ENCODE results near the gene MEIS3.

MEIS3 gene

DNA sequence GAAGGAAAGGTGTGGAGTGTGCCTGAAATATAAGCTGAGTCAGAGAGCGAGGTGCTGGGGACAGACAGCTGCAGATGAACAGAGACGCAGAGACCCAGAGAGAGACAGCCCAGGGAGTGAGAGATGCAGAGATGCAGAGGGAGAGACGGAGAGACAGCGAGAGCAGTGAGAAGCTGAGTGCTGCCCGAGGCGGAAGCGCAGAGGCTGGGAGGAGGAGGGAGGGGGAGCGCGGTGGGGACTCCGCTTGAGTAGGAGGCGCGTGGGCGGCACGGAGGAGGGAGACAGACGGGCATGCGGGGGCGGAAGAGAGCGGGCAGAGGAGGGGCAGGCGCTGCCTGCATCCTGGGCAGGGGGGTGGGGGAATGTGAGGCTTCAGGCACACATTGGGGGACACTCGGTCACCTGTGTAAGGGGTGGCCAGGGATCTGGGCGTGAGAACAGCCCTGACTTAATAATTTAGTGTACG is 26.6 kb upstream of the MEIS3 start (continued):
- TF ChIP-seq, protein P1, sequence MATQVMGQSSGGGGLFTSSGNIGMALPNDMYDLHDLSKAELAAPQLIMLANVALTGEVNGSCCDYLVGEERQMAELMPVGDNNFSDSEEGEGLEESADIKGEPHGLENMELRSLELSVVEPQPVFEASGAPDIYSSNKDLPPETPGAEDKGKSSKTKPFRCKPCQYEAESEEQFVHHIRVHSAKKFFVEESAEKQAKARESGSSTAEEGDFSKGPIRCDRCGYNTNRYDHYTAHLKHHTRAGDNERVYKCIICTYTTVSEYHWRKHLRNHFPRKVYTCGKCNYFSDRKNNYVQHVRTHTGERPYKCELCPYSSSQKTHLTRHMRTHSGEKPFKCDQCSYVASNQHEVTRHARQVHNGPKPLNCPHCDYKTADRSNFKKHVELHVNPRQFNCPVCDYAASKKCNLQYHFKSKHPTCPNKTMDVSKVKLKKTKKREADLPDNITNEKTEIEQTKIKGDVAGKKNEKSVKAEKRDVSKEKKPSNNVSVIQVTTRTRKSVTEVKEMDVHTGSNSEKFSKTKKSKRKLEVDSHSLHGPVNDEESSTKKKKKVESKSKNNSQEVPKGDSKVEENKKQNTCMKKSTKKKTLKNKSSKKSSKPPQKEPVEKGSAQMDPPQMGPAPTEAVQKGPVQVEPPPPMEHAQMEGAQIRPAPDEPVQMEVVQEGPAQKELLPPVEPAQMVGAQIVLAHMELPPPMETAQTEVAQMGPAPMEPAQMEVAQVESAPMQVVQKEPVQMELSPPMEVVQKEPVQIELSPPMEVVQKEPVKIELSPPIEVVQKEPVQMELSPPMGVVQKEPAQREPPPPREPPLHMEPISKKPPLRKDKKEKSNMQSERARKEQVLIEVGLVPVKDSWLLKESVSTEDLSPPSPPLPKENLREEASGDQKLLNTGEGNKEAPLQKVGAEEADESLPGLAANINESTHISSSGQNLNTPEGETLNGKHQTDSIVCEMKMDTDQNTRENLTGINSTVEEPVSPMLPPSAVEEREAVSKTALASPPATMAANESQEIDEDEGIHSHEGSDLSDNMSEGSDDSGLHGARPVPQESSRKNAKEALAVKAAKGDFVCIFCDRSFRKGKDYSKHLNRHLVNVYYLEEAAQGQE (tag by site-specific recombination; IDR thresholded peaks at IDR 0.05), result no peak
- no peak for TF ChIP-seq ZNF560 (tag by site-specific recombination; IDR thresholded peaks at IDR 0.05; ENCODE audit: borderline replicate concordance)
- TF ChIP-seq GLI2 (tag by site-specific recombination; IDR thresholded peaks at IDR 0.05; ENCODE audit: borderline replicate concordance, low read depth), result no peak
- TF ChIP-seq ZNF791 (tag by site-specific recombination; IDR thresholded peaks at IDR 0.05), result no peak
- TF ChIP-seq ZNF610 (tag by site-specific recombination; IDR thresholded peaks at IDR 0.05; ENCODE audit: borderline replicate concordance), result no peak
- TF ChIP-seq ZNF335 (tag by site-specific recombination; conservative IDR thresholded peaks at IDR 0.05), result peak; percentile 53; the same call in 1 of the 2 replicates
- TF ChIP-seq ZNF23 (tag by site-specific recombination; IDR thresholded peaks at IDR 0.05; ENCODE audit: borderline replicate concordance), result no peak
- TF ChIP-seq ZNF202 (tag by site-specific recombination; IDR thresholded peaks at IDR 0.05; ENCODE audit: borderline replicate concordance), result no peak
- TF ChIP-seq, protein P2, sequence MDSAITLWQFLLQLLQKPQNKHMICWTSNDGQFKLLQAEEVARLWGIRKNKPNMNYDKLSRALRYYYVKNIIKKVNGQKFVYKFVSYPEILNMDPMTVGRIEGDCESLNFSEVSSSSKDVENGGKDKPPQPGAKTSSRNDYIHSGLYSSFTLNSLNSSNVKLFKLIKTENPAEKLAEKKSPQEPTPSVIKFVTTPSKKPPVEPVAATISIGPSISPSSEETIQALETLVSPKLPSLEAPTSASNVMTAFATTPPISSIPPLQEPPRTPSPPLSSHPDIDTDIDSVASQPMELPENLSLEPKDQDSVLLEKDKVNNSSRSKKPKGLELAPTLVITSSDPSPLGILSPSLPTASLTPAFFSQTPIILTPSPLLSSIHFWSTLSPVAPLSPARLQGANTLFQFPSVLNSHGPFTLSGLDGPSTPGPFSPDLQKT (IDR thresholded peaks at IDR 0.05; ENCODE audit: borderline replicate concordance, low read depth, low read length), result no peak
- no peak for TF ChIP-seq OVOL3 (tag by site-specific recombination; IDR thresholded peaks at IDR 0.05)
- TF ChIP-seq ZBTB7A (tag by site-specific recombination; IDR thresholded peaks at IDR 0.05; ENCODE audit: low read depth), result no peak
- no peak for TF ChIP-seq ZNF623 (tag by site-specific recombination; IDR thresholded peaks at IDR 0.05)
- TF ChIP-seq, protein P3, sequence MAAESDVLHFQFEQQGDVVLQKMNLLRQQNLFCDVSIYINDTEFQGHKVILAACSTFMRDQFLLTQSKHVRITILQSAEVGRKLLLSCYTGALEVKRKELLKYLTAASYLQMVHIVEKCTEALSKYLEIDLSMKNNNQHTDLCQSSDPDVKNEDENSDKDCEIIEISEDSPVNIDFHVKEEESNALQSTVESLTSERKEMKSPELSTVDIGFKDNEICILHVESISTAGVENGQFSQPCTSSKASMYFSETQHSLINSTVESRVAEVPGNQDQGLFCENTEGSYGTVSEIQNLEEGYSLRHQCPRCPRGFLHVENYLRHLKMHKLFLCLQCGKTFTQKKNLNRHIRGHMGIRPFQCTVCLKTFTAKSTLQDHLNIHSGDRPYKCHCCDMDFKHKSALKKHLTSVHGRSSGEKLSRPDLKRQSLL (tag by site-specific recombination; IDR thresholded peaks at IDR 0.05), result no peak
- TF ChIP-seq, protein P4, sequence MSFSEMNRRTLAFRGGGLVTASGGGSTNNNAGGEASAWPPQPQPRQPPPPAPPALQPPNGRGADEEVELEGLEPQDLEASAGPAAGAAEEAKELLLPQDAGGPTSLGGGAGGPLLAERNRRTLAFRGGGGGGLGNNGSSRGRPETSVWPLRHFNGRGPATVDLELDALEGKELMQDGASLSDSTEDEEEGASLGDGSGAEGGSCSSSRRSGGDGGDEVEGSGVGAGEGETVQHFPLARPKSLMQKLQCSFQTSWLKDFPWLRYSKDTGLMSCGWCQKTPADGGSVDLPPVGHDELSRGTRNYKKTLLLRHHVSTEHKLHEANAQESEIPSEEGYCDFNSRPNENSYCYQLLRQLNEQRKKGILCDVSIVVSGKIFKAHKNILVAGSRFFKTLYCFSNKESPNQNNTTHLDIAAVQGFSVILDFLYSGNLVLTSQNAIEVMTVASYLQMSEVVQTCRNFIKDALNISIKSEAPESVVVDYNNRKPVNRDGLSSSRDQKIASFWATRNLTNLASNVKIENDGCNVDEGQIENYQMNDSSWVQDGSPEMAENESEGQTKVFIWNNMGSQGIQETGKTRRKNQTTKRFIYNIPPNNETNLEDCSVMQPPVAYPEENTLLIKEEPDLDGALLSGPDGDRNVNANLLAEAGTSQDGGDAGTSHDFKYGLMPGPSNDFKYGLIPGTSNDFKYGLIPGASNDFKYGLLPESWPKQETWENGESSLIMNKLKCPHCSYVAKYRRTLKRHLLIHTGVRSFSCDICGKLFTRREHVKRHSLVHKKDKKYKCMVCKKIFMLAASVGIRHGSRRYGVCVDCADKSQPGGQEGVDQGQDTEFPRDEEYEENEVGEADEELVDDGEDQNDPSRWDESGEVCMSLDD (tag by site-specific recombination; IDR thresholded peaks at IDR 0.05), result 0 out of 2 replicates have a peak, but pooled peaks have one; percentile 35
- TF ChIP-seq ZNF2 (tag by site-specific recombination; IDR thresholded peaks at IDR 0.05), result no peak
- TF ChIP-seq, protein P5, sequence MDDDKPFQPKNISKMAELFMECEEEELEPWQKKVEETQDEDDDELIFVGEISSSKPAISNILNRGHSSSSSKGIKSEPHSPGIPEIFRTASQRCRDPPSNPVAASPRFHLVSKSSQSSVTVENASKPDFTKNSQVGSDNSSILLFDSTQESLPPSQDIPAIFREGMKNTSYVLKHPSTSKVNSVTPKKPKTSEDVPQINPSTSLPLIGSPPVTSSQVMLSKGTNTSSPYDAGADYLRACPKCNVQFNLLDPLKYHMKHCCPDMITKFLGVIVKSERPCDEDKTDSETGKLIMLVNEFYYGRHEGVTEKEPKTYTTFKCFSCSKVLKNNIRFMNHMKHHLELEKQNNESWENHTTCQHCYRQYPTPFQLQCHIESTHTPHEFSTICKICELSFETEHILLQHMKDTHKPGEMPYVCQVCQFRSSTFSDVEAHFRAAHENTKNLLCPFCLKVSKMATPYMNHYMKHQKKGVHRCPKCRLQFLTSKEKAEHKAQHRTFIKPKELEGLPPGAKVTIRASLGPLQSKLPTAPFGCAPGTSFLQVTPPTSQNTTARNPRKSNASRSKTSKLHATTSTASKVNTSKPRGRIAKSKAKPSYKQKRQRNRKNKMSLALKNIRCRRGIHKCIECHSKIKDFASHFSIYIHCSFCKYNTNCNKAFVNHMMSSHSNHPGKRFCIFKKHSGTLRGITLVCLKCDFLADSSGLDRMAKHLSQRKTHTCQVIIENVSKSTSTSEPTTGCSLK (tag by site-specific recombination; IDR thresholded peaks at IDR 0.05), result no peak
- TF ChIP-seq TRIM28 (IDR thresholded peaks at IDR 0.05; ENCODE audit: borderline replicate concordance, low read length), result no peak
- TF ChIP-seq HOXC10 (CRISPR knock-in tag; IDR thresholded peaks at IDR 0.05), result no peak
- TF ChIP-seq ZEB2 (tag by site-specific recombination; IDR thresholded peaks at IDR 0.05), result no peak
- TF ChIP-seq ZNF624 (tag by site-specific recombination; IDR thresholded peaks at IDR 0.05), result no peak
- no peak for TF ChIP-seq ZNF785 (tag by site-specific recombination; IDR thresholded peaks at IDR 0.05)
- TF ChIP-seq, protein P6, sequence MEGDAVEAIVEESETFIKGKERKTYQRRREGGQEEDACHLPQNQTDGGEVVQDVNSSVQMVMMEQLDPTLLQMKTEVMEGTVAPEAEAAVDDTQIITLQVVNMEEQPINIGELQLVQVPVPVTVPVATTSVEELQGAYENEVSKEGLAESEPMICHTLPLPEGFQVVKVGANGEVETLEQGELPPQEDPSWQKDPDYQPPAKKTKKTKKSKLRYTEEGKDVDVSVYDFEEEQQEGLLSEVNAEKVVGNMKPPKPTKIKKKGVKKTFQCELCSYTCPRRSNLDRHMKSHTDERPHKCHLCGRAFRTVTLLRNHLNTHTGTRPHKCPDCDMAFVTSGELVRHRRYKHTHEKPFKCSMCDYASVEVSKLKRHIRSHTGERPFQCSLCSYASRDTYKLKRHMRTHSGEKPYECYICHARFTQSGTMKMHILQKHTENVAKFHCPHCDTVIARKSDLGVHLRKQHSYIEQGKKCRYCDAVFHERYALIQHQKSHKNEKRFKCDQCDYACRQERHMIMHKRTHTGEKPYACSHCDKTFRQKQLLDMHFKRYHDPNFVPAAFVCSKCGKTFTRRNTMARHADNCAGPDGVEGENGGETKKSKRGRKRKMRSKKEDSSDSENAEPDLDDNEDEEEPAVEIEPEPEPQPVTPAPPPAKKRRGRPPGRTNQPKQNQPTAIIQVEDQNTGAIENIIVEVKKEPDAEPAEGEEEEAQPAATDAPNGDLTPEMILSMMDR (tag by site-specific recombination; IDR thresholded peaks at IDR 0.05), result no peak
- TF ChIP-seq, protein P7, sequence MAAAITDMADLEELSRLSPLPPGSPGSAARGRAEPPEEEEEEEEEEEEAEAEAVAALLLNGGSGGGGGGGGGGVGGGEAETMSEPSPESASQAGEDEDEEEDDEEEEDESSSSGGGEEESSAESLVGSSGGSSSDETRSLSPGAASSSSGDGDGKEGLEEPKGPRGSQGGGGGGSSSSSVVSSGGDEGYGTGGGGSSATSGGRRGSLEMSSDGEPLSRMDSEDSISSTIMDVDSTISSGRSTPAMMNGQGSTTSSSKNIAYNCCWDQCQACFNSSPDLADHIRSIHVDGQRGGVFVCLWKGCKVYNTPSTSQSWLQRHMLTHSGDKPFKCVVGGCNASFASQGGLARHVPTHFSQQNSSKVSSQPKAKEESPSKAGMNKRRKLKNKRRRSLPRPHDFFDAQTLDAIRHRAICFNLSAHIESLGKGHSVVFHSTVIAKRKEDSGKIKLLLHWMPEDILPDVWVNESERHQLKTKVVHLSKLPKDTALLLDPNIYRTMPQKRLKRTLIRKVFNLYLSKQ (tag by site-specific recombination; IDR thresholded peaks at IDR 0.05; ENCODE audit: borderline replicate concordance), result no peak
- TF ChIP-seq ZFHX2 (tag by site-specific recombination; conservative IDR thresholded peaks at IDR 0.05), result peak; percentile 100
- no peak; the same call in 1 of the 2 replicates for TF ChIP-seq KLF9 (tag by site-specific recombination; IDR thresholded peaks at IDR 0.05; ENCODE audit: low read depth)
- no peak for TF ChIP-seq ZNF664 (tag by site-specific recombination; IDR thresholded peaks at IDR 0.05)
- TF ChIP-seq ZNF530 (tag by site-specific recombination; IDR thresholded peaks at IDR 0.05; ENCODE audit: low read depth), result no peak

All from HEK293 (cell line).